Right cardiac atrium (tissue), 5 donors: ENCODE measurements around the gene PITPNB. TPM values are rescaled to one million over a fixed set of nuclear protein-coding genes. Genes with fewer than 3 reads are reported as not detected.

Experiments used
- ATAC-seq, 2 donors: fragments of 200-7000 bp; cut with Tn5 transposase; one replicate each; pipeline versions ENCODE4 v1.8.0 to v1.9.1; 2020; ENCODE audit warnings: moderate library complexity in 2 of 2, mild to moderate bottlenecking in 1 of 2
- DNase-seq, 3 donors: peaks; one replicate each; pipeline ENCODE4 v3.0.0-alpha.2; 2020
- H3K27ac ChIP-seq: one replicate; pipeline ENCODE4 v1.5.1; 2013; ENCODE audit warnings: mild to moderate bottlenecking, low read length, control low read depth, moderate library complexity
- H3K27me3 ChIP-seq: one replicate; pipeline ENCODE4 v1.6.1; 2013; ENCODE audit not compliant: control insufficient read depth, insufficient read depth
- H3K4me1 ChIP-seq: one replicate; pipeline ENCODE4 v1.6.1; 2013; ENCODE audit warnings: low read length; ENCODE audit not compliant: control insufficient read depth, insufficient read depth
- H3K4me3 ChIP-seq: one replicate; pipeline ENCODE4 v1.5.1; 2013; ENCODE audit warnings: low read length, control low read depth
- H3K9me3 ChIP-seq: one replicate; pipeline ENCODE4 v1.6.1; 2013; ENCODE audit warnings: low read length; ENCODE audit not compliant: control insufficient read depth
- WGBS: extraction: QIAGEN DNeasy Blood & Tissue Kit; methylation state at CpG from one replicate; pipeline ENCODE4 v1.1.7; 2013; 5-methylcytosine and 5-hydroxymethylcytosine counted together
- intact Hi-C, 4 donors: fragments of 100-400 bp; cut with DNase I; formaldehyde crosslinking; loops; one replicate each; pipeline versions ENCODE4 v1.11.0 to v1.14.0; 2022 to 2023
- polyA plus RNA-seq: library from polyadenylated mRNA; stranded (reverse); fragments of 200-250 nt; gene quantifications from one replicate; pipeline ENCODE4 v1.2.3, GENCODE V29; 2013
- total RNA-seq, 4 donors: library from RNA; stranded (reverse); fragmentation: NEBNext Ultra II Directional; extraction: Animal tissue kit (Norgen Biotek cat#: 25700); gene quantifications; one replicate each; pipeline ENCODE4 v1.2.1, GENCODE V29; 2021
- donor health status: healthy with polysubstance abuse.
- donor health status: DM: no; HTN: yes; CAD: no.
- donor health status: DM: no; HTN: no; CAD: no.
- donor health status: DM: no; HTN: yes; CAD: no; lungs with severe emphysema.
- donor health status: DM: yes; HTN: yes; CAD: no.

The PITPNB gene
- total and polyA plus RNA-seq, 5 donors: 24.5 to 92.7 (median 78.1) TPM

GRCh38 chr22:27879923-27880322, 39.1 kb downstream of the PITPNB start:
- peak; percentile 46 to 57 for ATAC-seq
- Histone ChIP-seq H3K4me1 (peaks cover 6% of the 10 kb centered on the region), H3K27ac (no peak overlapping the region), H3K27me3 (no peaks in the 10 kb centered on the region), H3K9me3 (no peaks in the 10 kb centered on the region), H3K4me3 (no peak overlapping the region)
- no peak for DNase-seq
- intact Hi-C loops: loop anchor here (5.0 to 10.0 kb wide), 3 partner anchors 37 to 715 kb away; partner anchors contain the start of gene PITPNB (in 1 of the 4)
- 99% methylated on average over 1 of the region's 1 CpG for WGBS

GRCh38 chr22:27878541-27878940, 40.5 kb downstream of the PITPNB start:
- intact Hi-C loops: no loop called here
- Histone ChIP-seq H3K27me3 (no peaks in the 10 kb centered on the region), H3K27ac (no peak overlapping the region), H3K4me3 (no peak overlapping the region), H3K9me3 (no peaks in the 10 kb centered on the region), H3K4me1 (peaks cover 11% of the 10 kb centered on the region)
- ATAC-seq (no peak), DNase-seq (no peak)

GRCh38 chr22:27877501-27877900, 41.6 kb downstream of the PITPNB start:
- intact Hi-C loops: no loop called here
- Histone ChIP-seq H3K27me3 (no peaks in the 10 kb centered on the region), H3K4me1 (peaks cover 13% of the 10 kb centered on the region), H3K9me3 (no peaks in the 10 kb centered on the region), H3K4me3 (no peak overlapping the region), H3K27ac (no peak overlapping the region)
- DNase-seq (no peak), ATAC-seq (no peak)
- 72% methylated on average over 2 of the region's 2 CpGs for WGBS

GRCh38 chr22:27876684-27877083, 42.4 kb downstream of the PITPNB start:
- intact Hi-C loops: no loop called here
- Histone ChIP-seq H3K9me3 (no peaks in the 10 kb centered on the region), H3K27me3 (no peaks in the 10 kb centered on the region), H3K4me1 (peaks cover 13% of the 10 kb centered on the region), H3K4me3 (no peak overlapping the region), H3K27ac (no peak overlapping the region)
- DNase-seq (no peak), ATAC-seq (no peak)
- WGBS: 37% methylated on average over 1 of the region's 1 CpG

GRCh38 chr22:27875951-27876350, 43.1 kb downstream of the PITPNB start:
- H3K4me3 ChIP-seq: no peak overlapping the region
- H3K9me3 ChIP-seq: no peaks in the 10 kb centered on the region
- DNase-seq: no peak
- ATAC-seq: no peak
- no peak overlapping the region for H3K27ac ChIP-seq
- 85% methylated on average over 2 of the region's 2 CpGs for WGBS
- intact Hi-C loops: no loop called here
- H3K4me1 ChIP-seq: peaks cover 10% of the 10 kb centered on the region
- no peaks in the 10 kb centered on the region for H3K27me3 ChIP-seq

GRCh38 chr22:27874764-27875163, 44.3 kb downstream of the PITPNB start:
- Histone ChIP-seq H3K4me3 (no peak overlapping the region), H3K27ac (no peak overlapping the region), H3K4me1 (peaks cover 9% of the 10 kb centered on the region), H3K27me3 (no peaks in the 10 kb centered on the region), H3K9me3 (no peaks in the 10 kb centered on the region)
- WGBS: 58% methylated on average over 3 of the region's 3 CpGs
- DNase-seq (no peak), ATAC-seq (no peak)
- intact Hi-C loops: no loop called here

GRCh38 chr22:27874185-27874584, 44.9 kb downstream of the PITPNB start:
- no peak for DNase-seq
- WGBS: 61% methylated on average over 6 of the region's 6 CpGs
- H3K27ac ChIP-seq: peak overlapping the region; percentile 64
- ATAC-seq: peak; percentile 20 to 49
- H3K4me3 ChIP-seq: no peak overlapping the region
- H3K27me3 ChIP-seq: no peaks in the 10 kb centered on the region
- intact Hi-C loops: no loop called here
- peaks cover 9% of the 10 kb centered on the region for H3K4me1 ChIP-seq
- no peaks in the 10 kb centered on the region for H3K9me3 ChIP-seq

GRCh38 chr22:27873472-27873871, 45.6 kb downstream of the PITPNB start:
- Histone ChIP-seq H3K4me1 (peaks cover 9% of the 10 kb centered on the region), H3K9me3 (no peaks in the 10 kb centered on the region), H3K27me3 (no peaks in the 10 kb centered on the region), H3K4me3 (no peak overlapping the region), H3K27ac (peak overlapping the region; percentile 90)
- intact Hi-C loops: no loop called here
- ATAC-seq (peak; percentile 86 to 88), DNase-seq (peak in 1 of 3 donors; percentile 58)
- WGBS: 24% methylated on average over 2 of the region's 2 CpGs

- Histone ChIP-seq H3K27me3 (no peaks in the 10 kb centered on the region), H3K4me3 (no peak overlapping the region), H3K4me1 (peaks cover 10% of the 10 kb centered on the region), H3K9me3 (no peaks in the 10 kb centered on the region), H3K27ac (peak overlapping the region; percentile 23)
- WGBS: 91% methylated on average over 1 of the region's 1 CpG
- intact Hi-C loops: no loop called here
- ATAC-seq (no peak), DNase-seq (no peak)
Measured at GRCh38 chr22:27872488-27872887, 46.6 kb downstream of the PITPNB start.

GRCh38 chr22:27871306-27872014, 47.6 kb downstream of the PITPNB start:
- intact Hi-C loops: no loop called here
- DNase-seq: no peak
- Histone ChIP-seq H3K27ac (no peak overlapping the region), H3K4me1 (peaks cover 13% of the 10 kb centered on the region), H3K27me3 (no peaks in the 10 kb centered on the region), H3K4me3 (no peak overlapping the region), H3K9me3 (no peaks in the 10 kb centered on the region)
- no peak for ATAC-seq
- WGBS: 92% methylated on average over 2 of the region's 2 CpGs

- H3K4me3 ChIP-seq: no peak overlapping the region
- 93% methylated on average over 2 of the region's 2 CpGs for WGBS
- no peaks in the 10 kb centered on the region for H3K9me3 ChIP-seq
- no peaks in the 10 kb centered on the region for H3K27me3 ChIP-seq
- ATAC-seq (no peak), DNase-seq (no peak)
- no peak overlapping the region for H3K27ac ChIP-seq
- peaks cover 13% of the 10 kb centered on the region for H3K4me1 ChIP-seq
- intact Hi-C loops: no loop called here
Measured at GRCh38 chr22:27870234-27871191, 48.5 kb downstream of the PITPNB start.
